IMR-90 (cell line): ENCODE data around the gene NR1I3. TPM values are rescaled to one million over a fixed set of nuclear protein-coding genes. Genes with fewer than 3 reads are reported as not detected.
"Not testable (repeated sequence)": the region's sequence is repeated elsewhere in the genome, so short reads cannot be mapped to it uniquely, and the experiment has no call there.

Source experiments
- ATAC-seq: fragments of 200-7000 bp; cut with Tn5 transposase; 2 replicates; pipeline ENCODE4 v1.9.1; 2020; ENCODE audit warnings: low read depth, mild to moderate bottlenecking, moderate library complexity
- BruUV-seq: library from RNA; stranded (reverse); fragments of 400-500 nt; replicated peaks from 2 replicates; lab custom pipeline; 2021; lab: Mats Ljungman, UMichigan
- CTCF ChIA-PET: fragments of 300-600 bp; formaldehyde crosslinking; extraction: SDS; loops from one replicate; lab custom pipeline; 2021; ENCODE audit warnings: antibody characterized with exemption; lab: Yijun Ruan, JAX
- POLR2A ChIA-PET: fragments of 300-600 bp; sonication (Branson Sonifier 250); formaldehyde crosslinking; loops from one replicate; lab custom pipeline; 2022; ENCODE audit warnings: antibody characterized with exemption; ENCODE audit not compliant: unreplicated experiment; lab: Charles Lee
- DNase-seq: peaks from one replicate; pipeline ENCODE4 v3.0.0; 2013
- H2AFZ ChIP-seq: replicated peaks from 2 replicates; pipeline ENCODE3; 2013; ENCODE audit warnings: low read length, mild to moderate bottlenecking; ENCODE audit not compliant: poor library complexity
- H2AK5ac ChIP-seq: 2 replicates; pipeline ENCODE4 v1.6.1; 2013; ENCODE audit warnings: low read depth, low read length, inconsistent platforms
- H2AK9ac ChIP-seq: replicated peaks from 2 replicates; pipeline ENCODE3; 2013; ENCODE audit warnings: mild to moderate bottlenecking, low read depth, low read length, moderate library complexity; ENCODE audit not compliant: poor library complexity
- H2BK120ac ChIP-seq: 2 replicates; pipeline ENCODE4 v1.6.1; 2013; ENCODE audit warnings: low read depth, low read length, inconsistent platforms
- H2BK15ac ChIP-seq: 3 replicates; pipeline ENCODE4 v1.6.1; 2013; ENCODE audit warnings: low read depth, low read length, inconsistent platforms
- H2BK20ac ChIP-seq: 2 replicates; pipeline ENCODE4 v1.6.1; 2013; ENCODE audit warnings: low read depth, mild to moderate bottlenecking, inconsistent platforms, low read length, moderate library complexity
- H2BK5ac ChIP-seq: 2 replicates; pipeline ENCODE4 v1.6.1; 2013; ENCODE audit warnings: mild to moderate bottlenecking, low read depth, low read length, inconsistent platforms; ENCODE audit not compliant: poor library complexity, severe bottlenecking
- H3K14ac ChIP-seq: replicated peaks from 2 replicates; pipeline ENCODE4 v1.6.1; 2013; ENCODE audit warnings: low read depth, low read length, inconsistent platforms
- H3K18ac ChIP-seq: 2 replicates; pipeline ENCODE4 v1.6.1; 2013; ENCODE audit warnings: low read depth, low read length, control low read depth
- H3K23ac ChIP-seq: 2 replicates; pipeline ENCODE4 v1.6.1; 2013; ENCODE audit warnings: low read depth, low read length, inconsistent platforms
- H3K27ac ChIP-seq: 2 replicates; pipeline ENCODE4 v1.5.1; 2013; ENCODE audit warnings: mild to moderate bottlenecking, control low read depth, low read length; ENCODE audit not compliant: insufficient read depth
- H3K27me3 ChIP-seq: 2 replicates; pipeline ENCODE4 v1.6.1; 2013; ENCODE audit warnings: low read length; ENCODE audit not compliant: control insufficient read depth, insufficient read depth
- H3K36me3 ChIP-seq: 2 replicates; pipeline ENCODE4 v1.6.1; 2013; ENCODE audit warnings: low read length, mixed read lengths; ENCODE audit not compliant: control insufficient read depth, insufficient read depth
- H3K4ac ChIP-seq: 2 replicates; pipeline ENCODE4 v1.6.1; 2013; ENCODE audit warnings: low read depth, low read length, inconsistent platforms
- H3K4me1 ChIP-seq: 2 replicates; pipeline ENCODE4 v1.6.1; 2013; ENCODE audit warnings: low read length, mixed read lengths; ENCODE audit not compliant: control insufficient read depth, insufficient read depth
- H3K4me2 ChIP-seq: 2 replicates; pipeline ENCODE4 v1.6.1; 2013; ENCODE audit warnings: low read depth, mild to moderate bottlenecking, control low read depth, low read length, moderate library complexity
- H3K4me3 ChIP-seq: 2 replicates; pipeline ENCODE4 v1.5.1; 2013; ENCODE audit warnings: low read depth, mild to moderate bottlenecking, control low read depth, low read length, moderate library complexity; ENCODE audit not compliant: insufficient read depth
- H3K56ac ChIP-seq: 2 replicates; pipeline ENCODE4 v1.6.1; 2013; ENCODE audit warnings: low read length, inconsistent platforms; ENCODE audit not compliant: insufficient read depth; ENCODE audit errors: extremely low read depth
- H3K79me1 ChIP-seq, 2 experiments: 2 replicates each; pipeline ENCODE4 v1.6.1; 2013; ENCODE audit warnings: low read length in 2 of 2, inconsistent platforms in 1 of 2, low read depth in 1 of 2
- H3K9ac ChIP-seq: 2 replicates; pipeline ENCODE4 v1.6.1; 2013; ENCODE audit warnings: low read depth, low read length, control low read depth
- H3K9me1 ChIP-seq: 2 replicates; pipeline ENCODE4 v1.6.1; 2013; ENCODE audit warnings: low read length, inconsistent platforms; ENCODE audit not compliant: insufficient read depth
- H3K9me3 ChIP-seq: 2 replicates; pipeline ENCODE4 v1.6.1; 2013; ENCODE audit warnings: low read length; ENCODE audit not compliant: control insufficient read depth, insufficient read depth
- H4K20me1 ChIP-seq: 2 replicates; pipeline ENCODE4 v1.6.1; 2013; ENCODE audit warnings: low read length, inconsistent platforms; ENCODE audit not compliant: insufficient read depth
- H4K5ac ChIP-seq: 2 replicates; pipeline ENCODE4 v1.6.1; 2013; ENCODE audit warnings: mild to moderate bottlenecking, low read depth, low read length, control low read depth
- H4K8ac ChIP-seq, 2 experiments: 2 replicates each; pipeline ENCODE4 v1.6.1; 2013; ENCODE audit warnings: low read depth in 2 of 2, low read length in 2 of 2, control low read depth in 1 of 2, inconsistent platforms in 1 of 2
- H4K91ac ChIP-seq: 2 replicates; pipeline ENCODE4 v1.6.1; 2013; ENCODE audit warnings: low read depth, low read length, inconsistent platforms; ENCODE audit not compliant: insufficient read depth
- RAD21 ChIP-seq: IDR thresholded peaks from 2 replicates; pipeline ENCODE4 v1.6.1; 2012; ENCODE audit warnings: low read length, improper control_type of control experiment
- WGBS, 2 experiments: methylation state at CpG; one replicate each; pipeline versions ENCODE4 v1.1.5 to v1.1.7; 2013; ENCODE audit warnings: missing lambda C conversion rate in 2 of 2; ENCODE audit not compliant: insufficient read length in 1 of 2; ENCODE audit errors: extremely low coverage in 2 of 2; 5-methylcytosine and 5-hydroxymethylcytosine counted together
- dilution Hi-C: fragments of 300-500 bp; cut with HindIII; formaldehyde crosslinking; loops from one replicate; pipeline ENCODE4 v1.14.3; 2018; ENCODE audit warnings: low sequenced_read_pairs; ENCODE audit not compliant: unreplicated experiment
- in situ Hi-C: fragments of 300-500 bp; cut with MboI; formaldehyde crosslinking; loops from 3 replicates; pipeline ENCODE4 v1.14.3; 2019; ENCODE audit warnings: low sequenced_read_pairs, inconsistent platforms, mixed read lengths
- intact Hi-C: fragments of 100-400 bp; cut with micrococcal nuclease; formaldehyde crosslinking; loops from 2 replicates; pipeline ENCODE4 v1.10.0; 2022
- polyA plus RNA-seq, 3 experiments: library from polyadenylated mRNA; depleted of rRNA; stranded (reverse); fragments of >200 nt; gene quantifications; 2 replicates each; pipeline ENCODE4 v1.2.3, GENCODE V29; 2012; ENCODE audit warnings: low replicate concordance in 1 of 3
- total RNA-seq: library from RNA; depleted of rRNA; stranded (reverse); fragments of >200 nt; gene quantifications from 2 replicates; pipeline ENCODE4 v1.2.3, GENCODE V29; 2012

Gene NR1I3
- total and polyA plus RNA-seq, 2 of the 4 experiments (the other 2 are of a cell fraction): not detected

GRCh38 chr1:161225178-161225533 lies 12.8 kb downstream of the NR1I3 start (continued):
- TF ChIP-seq RAD21: no peak

- POLR2A ChIA-PET, H2BK5ac ChIP-seq, H4K91ac ChIP-seq, H4K8ac ChIP-seq, H4K20me1 ChIP-seq, H3K4me3 ChIP-seq, H3K9me1 ChIP-seq, H2BK120ac ChIP-seq, H3K23ac ChIP-seq, H3K27ac ChIP-seq, ATAC-seq, H3K4me2 ChIP-seq, H2BK15ac ChIP-seq, H3K9ac ChIP-seq, BruUV-seq, H2BK20ac ChIP-seq, H4K5ac ChIP-seq, H3K56ac ChIP-seq, H2AFZ ChIP-seq, H3K27me3 ChIP-seq, H3K4ac ChIP-seq, H3K14ac ChIP-seq, H2AK5ac ChIP-seq, dilution Hi-C loops, H3K18ac ChIP-seq, DNase-seq, H3K9me3 ChIP-seq, H2AK9ac ChIP-seq, H3K4me1 ChIP-seq: not testable (repeated sequence)
- Histone ChIP-seq H3K79me1 (peaks cover 9 to 17% of the 10 kb centered on the region in 2 experiments; a peak in 3 of 4 replicates), H3K36me3 (peaks cover 10% of the 10 kb centered on the region; the same call in 1 of the 2 replicates)
- CTCF ChIA-PET: interaction anchor here (1.5 to 3.2 kb wide), 3 partner anchors 9 to 22 kb away, joined by 9 to 20 read pairs (median 19); partner anchors contain the start of gene NDUFS2
- in situ Hi-C loops: loop anchor here (5.0 kb wide), 2 partner anchors 68 to 158 kb away; no protein-coding TSS in a partner anchor
- no CpG with 5 or more reads among the region's 13 CpGs for WGBS, 2 experiments
- intact Hi-C loops: loop anchor here (1.0 kb wide), 1 partner anchor 32 kb away; no protein-coding TSS in a partner anchor
Observed at GRCh38 chr1:161224695-161225087, 13.3 kb downstream of the NR1I3 start.
